GM21825 (cell line): Measurements from ENCODE around the gene DOK6.
"Not testable (repeated sequence)": the region's sequence is repeated elsewhere in the genome, so short reads cannot be mapped to it uniquely, and the experiment has no call there.

Experiments used
- ATAC-seq: cut with Tn5 transposase; IDR thresholded peaks from one replicate; pipeline ENCODE4 v1.9.1; 2021; ENCODE audit warnings: mild to moderate bottlenecking, moderate library complexity; ENCODE audit not compliant: unreplicated experiment

Gene DOK6

DNA sequence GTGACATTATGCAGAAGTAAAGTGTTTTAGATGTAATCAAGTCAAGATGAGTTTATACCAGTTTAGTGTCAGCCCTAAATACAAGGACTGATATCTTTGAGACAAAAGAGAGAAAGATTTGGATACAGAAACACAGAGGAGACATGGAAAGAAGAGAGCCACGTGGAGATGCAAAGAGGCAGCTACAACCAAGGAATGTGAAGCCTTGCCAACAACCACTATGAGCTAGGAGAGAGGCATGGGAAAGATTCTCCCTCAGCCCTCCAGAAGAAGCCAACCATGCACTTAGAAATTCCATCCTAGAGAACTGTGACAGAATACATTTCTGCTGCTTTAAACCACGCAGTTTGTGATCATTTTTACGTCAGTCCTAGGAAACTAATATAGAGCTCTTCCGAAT, 217.2 kb downstream of the DOK6 start:
- ATAC-seq = no peak

DNA sequence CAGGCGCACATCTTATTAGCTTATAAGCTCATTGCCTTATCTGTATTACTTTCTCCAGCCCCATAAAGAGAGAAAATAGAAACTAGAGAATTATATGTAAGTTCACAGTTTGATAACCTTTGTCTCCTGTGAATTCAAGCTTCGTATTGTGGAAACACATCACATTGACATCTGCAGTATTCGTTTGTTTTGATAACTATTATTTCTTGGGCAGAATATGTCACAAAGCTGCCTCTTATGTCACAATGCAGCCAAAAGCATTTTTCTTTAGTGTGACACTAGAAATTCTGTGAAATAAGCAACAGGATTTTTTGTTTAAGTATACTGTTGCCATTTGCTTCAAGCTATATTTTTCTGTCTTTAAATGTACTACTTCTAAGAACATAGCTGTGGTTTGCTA, 221.5 kb downstream of the DOK6 start:
- ATAC-seq = no peak

- no peak for ATAC-seq
These were observed 222.3 kb downstream of the DOK6 start for GRCh38 chr18:69622961-69623360.

DNA sequence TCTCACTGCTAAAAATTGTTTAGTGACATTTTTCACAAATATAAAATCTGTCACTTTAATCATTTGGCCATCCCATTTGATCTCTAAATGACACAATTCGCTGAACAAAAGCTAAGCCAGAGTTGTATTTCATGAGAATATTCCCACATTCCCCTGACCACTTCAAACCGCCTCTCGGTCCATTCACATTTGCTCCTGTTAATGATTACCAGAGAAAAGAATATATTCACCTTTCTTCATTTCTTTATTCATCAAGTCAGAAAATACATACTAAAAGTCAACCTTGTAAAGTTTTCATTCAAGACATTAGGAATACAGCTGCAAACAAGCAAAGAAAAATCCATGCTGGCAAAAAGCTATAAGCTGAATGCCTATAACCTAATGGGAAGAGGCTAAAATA, 225.5 kb downstream of the DOK6 start:
- no peak for ATAC-seq

GRCh38 chr18:69626643-69627242, 226.1 kb downstream of the DOK6 start:
- ATAC-seq = no peak

DNA sequence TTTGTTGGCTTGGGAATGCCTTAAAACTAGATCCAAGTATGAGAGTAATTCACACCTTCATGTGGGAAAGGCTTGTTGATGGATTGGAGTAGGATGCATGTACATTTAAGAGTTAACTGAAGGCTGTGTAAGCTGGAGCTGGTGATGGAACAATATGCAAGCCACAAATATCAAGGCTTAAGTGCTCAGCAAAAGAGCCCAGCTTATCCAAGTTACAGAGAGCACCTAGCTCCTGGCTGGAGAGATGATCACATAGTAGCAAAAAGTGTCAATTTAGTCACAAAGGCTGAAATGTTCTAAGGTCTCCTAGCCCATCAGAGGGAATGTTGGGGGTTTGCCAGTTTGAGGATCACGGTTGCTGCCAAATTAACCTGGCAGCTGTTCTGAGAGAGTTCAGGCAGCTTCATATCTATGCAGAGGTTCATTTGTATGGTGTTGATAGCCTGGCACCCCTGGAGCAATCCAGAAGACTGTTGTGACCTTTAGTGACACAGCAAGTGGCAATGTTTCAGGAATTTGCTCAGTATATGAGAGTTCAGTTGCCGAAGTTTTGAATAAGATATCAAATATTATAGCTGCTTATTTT, 228.2 kb downstream of the DOK6 start:
- ATAC-seq = no peak

DNA sequence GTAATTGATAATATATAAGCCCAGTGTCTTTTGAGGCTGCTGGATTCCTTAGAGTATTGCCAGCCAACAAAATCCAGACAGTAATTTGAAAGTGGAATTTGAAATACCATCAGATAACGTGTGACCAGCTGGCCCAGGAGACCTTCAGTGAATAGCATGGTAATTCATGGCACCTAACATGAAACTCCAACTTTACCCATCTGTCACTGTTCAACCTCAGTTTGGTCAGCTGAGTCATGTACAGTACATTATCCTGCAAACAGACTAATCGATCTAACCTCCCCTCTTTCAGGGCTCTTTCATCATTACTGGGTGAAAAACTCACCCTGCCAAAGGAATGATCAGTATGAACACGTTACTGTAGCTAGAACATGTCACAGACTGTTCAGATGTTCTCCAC, 230.6 kb downstream of the DOK6 start:
- ATAC-seq = no peak

DNA sequence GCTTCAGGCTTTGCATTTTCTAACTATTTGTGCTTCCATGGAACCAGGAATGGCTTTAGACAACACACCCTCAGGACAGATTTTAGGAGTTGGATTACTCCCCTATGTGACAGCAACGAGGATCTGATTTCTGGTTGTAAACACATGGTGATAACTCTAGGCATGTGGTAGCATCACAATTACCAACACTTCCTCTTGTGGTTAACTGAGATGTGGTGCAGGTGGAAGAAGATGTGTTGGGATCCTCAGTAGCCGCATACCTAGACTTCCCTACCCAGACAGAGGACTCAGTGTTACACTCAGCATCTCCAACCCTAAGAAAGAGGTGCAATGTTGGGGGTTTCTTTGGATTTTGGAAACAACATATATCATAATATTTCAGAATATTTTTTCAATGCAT, 234.8 kb downstream of the DOK6 start:
- ATAC-seq = no peak

GRCh38 chr18:69636529-69637301, 236.0 kb downstream of the DOK6 start:
- peak; percentile 70 for ATAC-seq

DNA sequence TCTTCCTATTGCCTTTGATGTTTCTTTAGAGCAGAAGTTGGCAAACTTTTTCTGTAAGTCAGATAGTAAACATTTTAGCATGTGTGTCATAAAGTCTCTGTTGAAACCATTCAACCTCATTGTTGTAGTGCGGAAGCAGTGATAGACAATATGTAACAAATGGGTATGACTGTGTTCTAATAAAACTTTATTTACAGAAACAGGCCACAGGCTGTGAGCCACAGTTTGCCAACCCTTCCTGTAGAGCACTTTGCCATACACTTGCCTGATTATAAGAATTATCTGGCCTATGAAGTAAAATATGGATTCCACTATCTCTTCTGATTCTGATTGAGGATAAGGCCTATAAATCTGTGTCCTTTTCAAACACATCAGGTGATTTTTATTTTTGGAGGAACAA, 237.4 kb downstream of the DOK6 start:
- no peak for ATAC-seq

DNA sequence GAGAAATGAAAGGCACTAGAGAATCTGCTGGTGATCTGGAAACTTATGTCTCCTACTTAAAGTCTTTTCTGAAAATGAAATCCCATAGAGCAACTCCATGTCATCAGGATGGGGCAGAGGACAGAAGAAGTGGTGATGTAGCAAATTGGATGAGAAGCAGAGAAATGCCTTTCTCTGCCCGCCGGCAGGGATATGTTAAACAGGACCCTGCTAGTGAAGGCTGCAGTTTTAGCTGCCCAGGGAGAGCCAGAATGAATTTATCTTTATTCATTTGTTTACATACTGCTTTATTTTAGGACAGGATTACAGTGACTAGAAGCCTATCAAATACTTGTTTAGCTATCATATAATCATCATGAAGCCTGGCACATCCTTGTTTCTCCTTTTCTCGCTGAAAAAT, 247.0 kb downstream of the DOK6 start:
- ATAC-seq = no peak

GRCh38 chr18:69648486-69648885, 247.8 kb downstream of the DOK6 start:
- no peak for ATAC-seq

GRCh38 chr18:69649684-69650083, 249.0 kb downstream of the DOK6 start:
- no peak for ATAC-seq

DNA sequence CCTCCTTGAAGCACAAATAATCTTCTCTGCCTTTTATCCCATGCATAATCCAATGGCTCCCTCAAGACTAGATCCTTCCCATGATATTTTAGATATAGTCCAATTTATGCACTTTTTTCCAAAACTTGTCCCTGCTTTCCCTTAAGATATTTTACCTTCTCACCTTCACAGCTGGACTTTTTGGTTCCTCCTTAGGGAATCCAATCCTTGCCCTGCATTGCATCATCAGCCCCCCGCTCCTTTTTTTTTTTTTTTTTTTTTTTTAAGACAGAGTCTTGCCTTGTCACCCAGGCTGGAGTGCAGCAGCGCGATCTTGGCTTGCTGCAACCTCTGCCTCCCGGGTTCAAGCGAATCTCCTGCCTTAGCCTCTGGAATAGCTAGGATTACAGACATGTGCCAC, 250.6 kb downstream of the DOK6 start:
- ATAC-seq = no peak

DNA sequence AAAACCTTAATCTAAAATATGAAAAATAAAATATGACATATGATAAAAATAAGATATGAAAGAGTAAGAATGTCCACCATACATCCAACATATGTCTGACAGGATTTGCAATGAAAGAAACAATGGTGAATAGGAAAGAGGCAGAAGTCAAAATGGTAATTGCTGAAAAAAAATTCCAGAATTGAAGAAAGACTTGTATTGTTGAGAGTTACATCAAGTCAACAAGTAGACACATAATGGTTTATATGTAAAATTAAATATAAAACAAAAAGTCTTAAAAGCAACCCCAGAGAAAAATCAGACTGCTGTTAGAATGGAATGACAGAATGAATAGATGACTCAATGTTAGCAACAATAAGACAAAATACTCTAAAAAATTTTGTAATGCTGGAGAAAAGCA, 255.1 kb downstream of the DOK6 start:
- ATAC-seq = no peak

DNA sequence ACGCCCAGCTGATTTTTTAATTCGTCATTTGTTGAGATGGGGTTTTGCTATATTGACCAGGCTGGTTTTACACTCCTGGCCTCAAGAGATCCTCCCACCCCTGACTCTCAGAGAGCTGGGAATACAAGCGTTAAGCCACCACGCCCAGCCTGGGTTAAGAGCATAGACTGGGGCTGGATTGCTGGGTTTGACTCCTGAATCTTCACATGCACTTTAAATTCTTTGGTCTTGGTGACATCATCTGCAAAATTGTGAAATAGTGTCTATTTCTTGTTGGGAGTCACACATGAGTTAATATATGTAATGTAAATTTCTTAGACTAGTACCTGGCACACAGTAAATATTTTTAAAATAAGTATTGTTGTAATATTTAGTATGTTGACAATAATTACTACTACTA, 257.4 kb downstream of the DOK6 start:
- ATAC-seq = no peak

DNA sequence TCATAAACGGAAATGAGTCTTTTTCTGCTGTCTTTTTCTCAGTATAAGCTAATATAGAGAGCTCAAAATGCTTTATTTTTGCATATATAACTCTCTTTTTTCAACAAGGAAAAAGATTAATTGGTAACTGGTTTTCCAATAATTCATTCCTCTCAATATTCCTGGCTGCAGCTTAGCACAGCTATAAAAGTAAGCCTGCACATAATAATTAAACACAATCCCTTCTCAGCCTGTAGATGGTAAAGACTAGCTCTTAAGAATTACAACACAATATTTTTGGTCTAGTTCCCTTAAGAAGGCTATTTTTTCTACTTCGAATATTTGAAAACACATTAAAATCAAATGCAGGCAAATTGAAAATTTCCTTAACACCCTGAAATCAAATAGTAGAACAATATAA, 258.0 kb downstream of the DOK6 start:
- no peak for ATAC-seq

GRCh38 chr18:69659142-69659651, 258.5 kb downstream of the DOK6 start:
- ATAC-seq = no peak

DNA sequence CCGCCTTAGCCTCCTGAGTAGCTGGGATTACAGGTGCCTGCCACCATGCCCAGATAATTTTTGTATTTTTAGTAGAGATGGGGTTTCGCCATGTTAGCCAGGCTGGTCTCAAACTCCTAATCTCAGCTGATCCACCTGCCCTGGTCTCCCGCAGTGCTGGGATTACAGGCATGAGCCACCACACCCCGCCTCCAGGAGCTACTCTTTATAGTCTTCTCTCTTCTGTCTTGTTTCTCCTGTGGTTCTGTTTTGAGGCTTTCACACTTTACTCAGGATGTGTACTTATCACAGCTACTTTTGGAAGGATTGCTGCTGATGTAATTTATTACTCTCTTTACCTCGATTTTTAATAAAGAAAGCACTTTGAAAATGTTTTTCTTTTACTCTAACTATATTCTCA, 261.4 kb downstream of the DOK6 start:
- ATAC-seq = not testable (repeated sequence)

- no peak for ATAC-seq
These were observed 263.7 kb downstream of the DOK6 start for GRCh38 chr18:69664399-69664798.

DNA sequence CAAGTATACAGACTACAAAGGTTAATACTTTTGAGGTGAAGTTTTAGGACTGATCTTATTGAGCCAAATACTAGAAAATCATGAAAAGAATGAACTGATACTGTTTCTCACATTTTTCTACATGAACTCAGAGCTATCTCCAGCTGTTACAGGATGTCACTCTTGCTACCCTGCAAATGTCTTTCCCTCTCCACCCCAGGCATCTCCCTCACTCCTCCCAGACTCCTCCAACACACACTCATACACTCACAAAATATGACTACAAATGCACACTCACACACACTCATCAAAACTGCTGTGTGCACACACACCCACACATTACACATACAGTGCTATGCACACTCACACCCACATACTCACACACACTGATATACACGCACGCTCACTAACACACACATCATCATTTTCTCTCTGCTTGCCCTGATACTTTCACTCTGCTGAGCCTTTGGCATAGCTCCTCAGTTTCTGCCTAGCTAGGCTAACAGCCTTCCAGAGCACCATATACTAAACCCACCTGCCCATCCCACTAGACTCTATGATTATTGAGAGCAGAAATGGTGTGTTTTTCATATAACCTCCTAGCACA, 273.7 kb downstream of the DOK6 start:
- no peak for ATAC-seq

DNA sequence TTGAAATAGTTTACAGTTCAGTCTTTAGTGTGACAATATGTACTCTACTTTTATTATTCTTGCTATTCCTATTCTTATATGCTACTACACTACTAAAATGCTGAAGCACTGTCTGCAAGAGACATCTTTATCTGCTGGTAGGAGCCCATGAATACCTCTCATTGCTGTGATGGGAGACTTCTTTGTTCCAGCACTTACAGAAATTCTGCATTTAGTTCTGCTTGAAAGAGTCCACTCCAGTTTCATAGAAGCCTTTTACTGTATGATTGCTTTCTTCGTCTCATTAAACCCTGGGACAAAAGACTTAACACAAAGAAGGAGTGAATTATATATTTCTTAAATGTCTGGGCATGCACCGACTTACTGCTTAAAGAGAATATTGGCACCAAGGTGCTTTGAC, 274.3 kb downstream of the DOK6 start:
- ATAC-seq = no peak
